ENCODE data around the gene FKBP5. TPM values are rescaled to one million over a fixed set of nuclear protein-coding genes. Genes with fewer than 3 reads are reported as not detected.

Gene FKBP5
- total RNA-seq, 1 donor from 2014 or later, result 9.7 TPM

- Histone ChIP-seq H3K36me3 (ENCODE audit: control insufficient read depth, insufficient read depth, low read length) (no peaks in the 10 kb centered on the region), H3K4me3 (ENCODE audit: low read depth, low read length) (no peak overlapping the region), H3K27me3 (ENCODE audit: control insufficient read depth, insufficient read depth, low read length) (peaks cover 4% of the 10 kb centered on the region)
- TF ChIP-seq CTCF (IDR thresholded peaks at IDR 0.05; ENCODE audit: insufficient read depth, low read length, poor library complexity, severe bottlenecking), result no peak
- no peak for DNase-seq (ENCODE audit: low read depth)
Measured at GRCh38 chr6:35534407-35535170, 154.1 kb downstream of the FKBP5 start.

- TF ChIP-seq CTCF (IDR thresholded peaks at IDR 0.05; ENCODE audit: insufficient read depth, low read length, poor library complexity, severe bottlenecking), result no peak
- no peak for DNase-seq (ENCODE audit: low read depth)
- no peak overlapping the region for H3K4me3 ChIP-seq (ENCODE audit: low read depth, low read length)
- peaks cover 4% of the 10 kb centered on the region for H3K27me3 ChIP-seq (ENCODE audit: control insufficient read depth, insufficient read depth, low read length)
- H3K36me3 ChIP-seq (ENCODE audit: control insufficient read depth, insufficient read depth, low read length), result no peaks in the 10 kb centered on the region
Measured at GRCh38 chr6:35533981-35534380, 154.7 kb downstream of the FKBP5 start.

GRCh38 chr6:35532126-35532525, 156.6 kb downstream of the FKBP5 start:
- Histone ChIP-seq H3K36me3 (ENCODE audit: control insufficient read depth, insufficient read depth, low read length) (no peaks in the 10 kb centered on the region), H3K27me3 (ENCODE audit: control insufficient read depth, insufficient read depth, low read length) (peaks cover 4% of the 10 kb centered on the region), H3K4me3 (ENCODE audit: low read depth, low read length) (no peak overlapping the region)
- no peak for TF ChIP-seq CTCF (IDR thresholded peaks at IDR 0.05; ENCODE audit: insufficient read depth, low read length, poor library complexity, severe bottlenecking)
- DNase-seq (ENCODE audit: low read depth), result no peak

- no peak for TF ChIP-seq CTCF (IDR thresholded peaks at IDR 0.05; ENCODE audit: insufficient read depth, low read length, poor library complexity, severe bottlenecking)
- H3K4me3 ChIP-seq (ENCODE audit: low read depth, low read length), result no peak overlapping the region
Measured at GRCh38 chr6:35524380-35525020, 164.2 kb downstream of the FKBP5 start.

More at GRCh38 chr6:35524380-35525020, 164.2 kb downstream of the FKBP5 start:
- no peak for DNase-seq (ENCODE audit: low read depth)
- no peaks in the 10 kb centered on the region for H3K36me3 ChIP-seq (ENCODE audit: control insufficient read depth, insufficient read depth, low read length)
- peaks cover 8% of the 10 kb centered on the region for H3K27me3 ChIP-seq (ENCODE audit: control insufficient read depth, insufficient read depth, low read length)

Other genes starting within 250 kb of the FKBP5 start
- 5.8 and 6.6 TPM in 2 replicates for gene FANCE, start 236.6 kb downstream of the FKBP5 start, total RNA-seq
- 1,851 and 1,876 TPM in 2 replicates for gene RPL10A, start 220.5 kb downstream of the FKBP5 start, total RNA-seq
- gene TEAD3, start 191.8 kb downstream of the FKBP5 start, total RNA-seq, result 18.1 and 23.8 TPM in 2 replicates
- gene TULP1, start 176.0 kb downstream of the FKBP5 start, total RNA-seq, result not detected in 2 replicates
- 0.29 TPM in 1 of 2 replicates, not detected in the other for gene ARMC12, start 48.1 kb upstream of the FKBP5 start, total RNA-seq
- not detected in 2 replicates for gene CLPSL2, start 87.7 kb upstream of the FKBP5 start, total RNA-seq
- not detected in 2 replicates for gene CLPSL1, start 92.1 kb upstream of the FKBP5 start, total RNA-seq
- not detected in 2 replicates for gene CLPS, start 108.4 kb upstream of the FKBP5 start, total RNA-seq
- gene LHFPL5, start 116.4 kb upstream of the FKBP5 start, total RNA-seq, result not detected in 2 replicates
- 88.8 and 88.9 TPM in 2 replicates for gene SRPK1, start 232.2 kb upstream of the FKBP5 start, total RNA-seq

Measured in kidney epithelial cell (primary cell).